Esophagus muscularis mucosa (tissue), 3 donors: ENCODE results near the gene PHOSPHO2.

Source experiments
- CTCF ChIP-seq, 3 experiments: fragments of 200-600 bp in 2 of 3; fragments of 450-650 bp in 1 of 3; sonication (generic) in 2 of 3; IDR thresholded peaks; one replicate each; pipeline ENCODE4 v1.5.1; 2017 to 2019; ENCODE audit warnings: antibody characterized with exemption in 3 of 3, mild to moderate bottlenecking in 2 of 3, moderate library complexity in 1 of 3
- POLR2A ChIP-seq: fragments of 450-650 bp; IDR thresholded peaks from one replicate; pipeline ENCODE4 v1.6.1; 2017; ENCODE audit warnings: antibody characterized with exemption, moderate library complexity, mild to moderate bottlenecking, low read depth

GRCh38 chr2:169694113-169694893, at the start of gene PHOSPHO2, which contains the start of gene CFAP210:
- TF ChIP-seq CTCF (IDR thresholded peaks at IDR 0.05), result no peak
- TF ChIP-seq POLR2A, result peak; percentile 23
